ENCODE measurements around the gene KRTAP3-1.
"Not testable (repeated sequence)": the region's sequence is repeated elsewhere in the genome, so short reads cannot be mapped to it uniquely, and the experiment has no call there.

Gene KRTAP3-1

GRCh38 chr17:41015454-41015853 lies 6.5 kb upstream of the KRTAP3-1 start:
- DNase-seq (ENCODE audit: low spot score): no peak

GRCh38 chr17:41013606-41014005 lies 4.7 kb upstream of the KRTAP3-1 start:
- no peak for DNase-seq (ENCODE audit: low spot score)

- DNase-seq (ENCODE audit: low spot score): no peak
Measured at GRCh38 chr17:41013181-41013580, 4.3 kb upstream of the KRTAP3-1 start.

GRCh38 chr17:41012326-41013120 lies 3.6 kb upstream of the KRTAP3-1 start:
- no peak for DNase-seq (ENCODE audit: low spot score)

- DNase-seq (ENCODE audit: low spot score): no peak
Measured at GRCh38 chr17:41010441-41010840, 1.5 kb upstream of the KRTAP3-1 start.

GRCh38 chr17:41009936-41010335 lies 1.0 kb upstream of the KRTAP3-1 start:
- DNase-seq (ENCODE audit: low spot score): no peak

- no peak for DNase-seq (ENCODE audit: low spot score)
Measured at GRCh38 chr17:41009301-41009760, 403 bp upstream of the KRTAP3-1 start.

- DNase-seq (ENCODE audit: low spot score): no peak
Measured at GRCh38 chr17:41004397-41004796, 4.5 kb downstream of the KRTAP3-1 start.

GRCh38 chr17:41003926-41004325 lies 5.0 kb downstream of the KRTAP3-1 start:
- DNase-seq (ENCODE audit: low spot score): no peak

- no peak for DNase-seq (ENCODE audit: low spot score)
Measured at GRCh38 chr17:41002814-41003213, 6.1 kb downstream of the KRTAP3-1 start.

GRCh38 chr17:41001795-41002194 lies 7.1 kb downstream of the KRTAP3-1 start:
- DNase-seq (ENCODE audit: low spot score): no peak

GRCh38 chr17:40999563-40999962 lies 9.4 kb downstream of the KRTAP3-1 start, which contains the start of gene KRTAP3-2:
Gene KRTAP3-2, minus strand, starts transcription at chr17:40999906. Its CDS starts 53 bp downstream, at chr17:40999853.
- not testable (repeated sequence) for DNase-seq (ENCODE audit: low spot score)

GRCh38 chr17:40997361-40997760 lies 11.6 kb downstream of the KRTAP3-1 start:
- DNase-seq (ENCODE audit: low spot score): no peak

- DNase-seq (ENCODE audit: low spot score): no peak
Measured at GRCh38 chr17:40996829-40997228, 12.1 kb downstream of the KRTAP3-1 start.

- no peak for DNase-seq (ENCODE audit: low spot score)
Measured at GRCh38 chr17:40995116-40995515, 13.8 kb downstream of the KRTAP3-1 start.

GRCh38 chr17:40993839-40994238 lies 15.1 kb downstream of the KRTAP3-1 start, which contains the start of gene KRTAP3-3:
Gene KRTAP3-3, minus strand, starts transcription at chr17:40994164. Its CDS starts 67 bp downstream, at chr17:40994097.
- no peak for DNase-seq (ENCODE audit: low spot score)

GRCh38 chr17:40993084-40993483 lies 15.8 kb downstream of the KRTAP3-1 start:
- DNase-seq (ENCODE audit: low spot score): no peak

- no peak for DNase-seq (ENCODE audit: low spot score)
Measured at GRCh38 chr17:40992666-40993065, 16.3 kb downstream of the KRTAP3-1 start.

- DNase-seq (ENCODE audit: low spot score): no peak
Measured at GRCh38 chr17:40986920-40987319, 22.0 kb downstream of the KRTAP3-1 start.

GRCh38 chr17:40984226-40984625 lies 24.7 kb downstream of the KRTAP3-1 start, which contains the start of gene KRT40:
Gene KRT40, minus strand, starts transcription at chr17:40984326. Its CDS starts 53 bp downstream, at chr17:40984273.
- no peak for DNase-seq (ENCODE audit: low spot score)

- no peak for DNase-seq (ENCODE audit: low spot score)
Measured at GRCh38 chr17:40981115-40981514, 27.8 kb downstream of the KRTAP3-1 start.

GRCh38 chr17:40980596-40980995 lies 28.3 kb downstream of the KRTAP3-1 start:
- DNase-seq (ENCODE audit: low spot score): no peak

GRCh38 chr17:40980117-40980516 lies 28.8 kb downstream of the KRTAP3-1 start:
- no peak for DNase-seq (ENCODE audit: low spot score)
